RPMI7951 (cell line): ENCODE results near the gene EPHB4. TPM values are rescaled to one million over a fixed set of nuclear protein-coding genes. Genes with fewer than 3 reads are reported as not detected.

Experiments used
- DNase-seq: peaks from one replicate; pipeline ENCODE4 v3.0.0-alpha.2; 2012; ENCODE audit warnings: low read depth
- total RNA-seq: library from RNA; depleted of rRNA; stranded (reverse); fragments of >200 nt; shearing (Covaris generic); gene quantifications from 2 replicates; pipeline ENCODE4 v1.2.3, GENCODE V29; 2014

EPHB4 gene
- total RNA-seq, 1 experiment from 2014 or later: 24.6 TPM

DNA sequence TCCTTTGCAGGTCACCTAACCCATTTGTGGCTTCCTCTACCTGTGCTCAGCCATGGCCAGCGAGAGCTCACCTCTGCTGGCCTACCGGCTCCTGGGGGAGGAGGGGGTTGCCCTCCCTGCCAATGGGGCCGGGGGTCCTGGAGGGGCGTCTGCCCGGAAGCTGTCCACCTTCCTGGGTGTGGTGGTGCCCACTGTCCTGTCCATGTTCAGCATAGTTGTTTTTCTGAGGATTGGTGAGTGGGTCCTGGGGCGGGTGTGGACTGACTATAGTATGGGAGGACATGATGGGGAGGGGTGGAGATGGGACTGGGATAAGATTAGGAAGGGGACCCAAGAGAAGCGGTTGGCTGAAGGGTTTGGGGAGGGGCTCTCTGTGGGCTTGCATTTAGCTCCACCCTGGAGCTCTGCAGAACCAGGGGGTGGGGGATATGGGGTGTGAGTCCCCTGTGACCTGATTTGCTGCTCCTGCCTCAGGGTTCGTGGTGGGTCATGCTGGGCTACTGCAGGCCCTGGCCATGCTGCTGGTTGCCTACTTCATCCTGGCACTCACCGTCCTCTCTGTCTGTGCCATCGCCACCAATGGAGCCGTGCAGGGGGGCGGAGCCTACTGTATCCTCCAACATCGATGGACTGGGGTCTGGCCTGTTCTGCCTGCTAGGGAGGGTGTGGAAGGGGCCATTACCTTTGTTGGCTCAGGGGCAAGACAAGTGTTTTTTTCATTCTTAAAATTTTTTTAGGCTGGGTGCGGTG lies 27.0 kb upstream of the EPHB4 start:
- DNase-seq: no peak

DNA sequence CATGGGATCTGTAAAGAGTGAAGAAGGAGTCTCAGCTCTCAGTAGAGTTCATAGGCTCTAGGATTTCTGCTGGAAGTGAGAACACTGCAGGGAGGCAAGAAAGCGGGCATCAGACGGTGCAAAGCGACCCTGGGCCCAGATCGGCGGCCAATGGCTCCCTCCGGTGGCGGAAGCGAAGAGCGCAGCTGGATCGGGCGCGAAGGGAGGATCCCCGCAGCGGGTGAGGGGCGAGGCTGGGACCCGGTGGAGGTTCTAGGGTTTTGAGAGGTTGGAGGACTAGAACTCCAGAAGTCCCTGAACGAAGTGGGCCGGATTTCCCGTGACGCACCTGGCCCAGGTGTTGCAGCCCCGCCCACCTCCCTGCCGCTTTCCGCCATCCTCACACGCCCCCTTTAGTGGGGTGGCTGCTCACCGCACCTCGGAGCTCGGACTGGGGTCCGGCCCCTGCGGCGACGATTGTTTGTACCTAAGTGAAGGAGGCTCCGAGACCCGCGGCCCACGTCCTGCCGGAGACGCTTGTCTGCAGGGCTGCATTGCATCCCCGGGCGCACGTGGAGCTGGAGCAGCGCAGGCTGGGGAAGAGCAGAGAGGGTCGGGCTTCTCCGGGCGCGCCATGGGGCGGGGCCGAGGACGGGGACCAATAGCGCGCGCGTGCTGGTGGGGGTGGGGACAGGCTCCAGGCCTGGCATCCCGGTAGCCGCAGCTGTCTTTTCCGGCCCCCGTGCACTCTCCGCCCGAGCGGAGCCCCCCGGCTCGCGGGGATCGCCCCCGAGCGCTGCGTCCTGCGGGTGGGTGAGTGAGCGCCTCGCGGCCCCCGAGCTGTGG lies 24.9 kb upstream of the EPHB4 start, which contains the start of gene SLC12A9:
TSS of gene SLC12A9 (plus strand) at position 666 of the 825 bp plus-strand sequence. CDS start 1,485 bp downstream, outside the sequence.
- peak; percentile 90 for DNase-seq

DNA sequence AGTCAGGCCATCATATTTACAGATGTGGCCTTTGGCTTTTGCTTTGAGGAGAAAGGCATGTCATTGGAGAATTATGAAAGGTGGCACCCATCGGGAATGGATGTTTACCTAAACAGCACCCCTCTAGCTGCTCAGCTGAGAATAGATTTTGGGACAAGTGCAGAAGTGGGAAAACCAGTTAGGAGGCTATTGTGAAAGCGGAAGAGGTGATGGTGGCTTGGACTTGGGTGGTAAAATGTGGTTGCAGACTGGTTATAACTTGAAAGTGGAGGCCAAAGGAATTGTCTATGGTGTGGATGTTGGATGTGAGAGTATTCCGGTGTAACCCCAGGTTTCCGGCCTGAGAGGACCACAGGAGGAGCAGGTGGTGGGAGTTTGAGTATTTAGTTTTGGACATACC lies 20.0 kb upstream of the EPHB4 start:
- no peak for DNase-seq

DNA sequence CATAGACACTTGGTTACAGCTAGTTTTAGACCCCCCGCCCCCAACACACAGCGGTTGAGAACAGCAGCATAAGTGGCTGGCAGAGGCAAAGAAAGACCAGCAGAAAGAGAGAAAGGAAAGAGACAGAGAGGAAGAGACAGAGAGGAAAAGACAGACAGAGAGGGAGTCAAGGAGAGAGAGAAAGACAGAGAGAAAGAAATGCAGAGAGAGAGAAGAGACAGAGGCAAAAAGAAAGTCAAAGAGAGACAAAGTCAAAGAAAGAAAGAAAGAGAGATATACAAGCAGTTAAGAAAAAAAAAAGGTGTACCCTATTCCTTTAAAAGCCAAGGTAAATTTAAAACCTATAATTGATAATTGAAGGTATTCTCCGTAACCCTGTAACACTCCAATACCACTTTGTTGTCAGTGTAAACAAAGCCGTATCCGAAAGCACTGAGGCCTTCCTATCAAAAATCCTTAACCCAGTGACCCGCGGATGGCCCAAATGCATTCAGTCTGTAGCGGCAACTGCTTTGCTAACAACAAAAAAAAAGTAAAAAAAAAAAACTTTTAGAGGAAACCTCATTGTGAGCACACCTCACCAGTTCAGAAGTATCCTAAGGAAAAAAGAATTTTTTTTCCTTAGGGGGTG lies 13.3 kb upstream of the EPHB4 start:
- no peak for DNase-seq

DNA sequence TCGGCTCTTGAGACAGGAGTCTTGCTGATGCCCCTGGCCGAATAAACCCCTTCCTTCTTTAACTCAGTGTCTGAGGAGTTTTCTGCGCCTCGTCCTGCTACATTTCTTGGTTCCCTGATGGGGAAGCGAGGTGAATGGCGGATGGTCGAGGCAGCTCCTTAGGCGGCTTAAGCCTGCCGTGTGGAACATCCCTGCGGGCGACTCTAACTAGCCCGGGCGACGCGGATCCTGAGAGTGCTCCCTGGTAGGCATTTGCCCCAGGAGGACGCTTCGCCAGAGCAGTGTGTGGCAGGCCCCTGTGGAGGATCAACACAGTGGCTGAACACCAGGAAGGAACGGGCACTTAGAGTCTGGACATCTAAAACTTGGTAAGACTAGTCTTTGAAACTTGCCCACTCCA lies 12.0 kb upstream of the EPHB4 start:
- no peak for DNase-seq

DNA sequence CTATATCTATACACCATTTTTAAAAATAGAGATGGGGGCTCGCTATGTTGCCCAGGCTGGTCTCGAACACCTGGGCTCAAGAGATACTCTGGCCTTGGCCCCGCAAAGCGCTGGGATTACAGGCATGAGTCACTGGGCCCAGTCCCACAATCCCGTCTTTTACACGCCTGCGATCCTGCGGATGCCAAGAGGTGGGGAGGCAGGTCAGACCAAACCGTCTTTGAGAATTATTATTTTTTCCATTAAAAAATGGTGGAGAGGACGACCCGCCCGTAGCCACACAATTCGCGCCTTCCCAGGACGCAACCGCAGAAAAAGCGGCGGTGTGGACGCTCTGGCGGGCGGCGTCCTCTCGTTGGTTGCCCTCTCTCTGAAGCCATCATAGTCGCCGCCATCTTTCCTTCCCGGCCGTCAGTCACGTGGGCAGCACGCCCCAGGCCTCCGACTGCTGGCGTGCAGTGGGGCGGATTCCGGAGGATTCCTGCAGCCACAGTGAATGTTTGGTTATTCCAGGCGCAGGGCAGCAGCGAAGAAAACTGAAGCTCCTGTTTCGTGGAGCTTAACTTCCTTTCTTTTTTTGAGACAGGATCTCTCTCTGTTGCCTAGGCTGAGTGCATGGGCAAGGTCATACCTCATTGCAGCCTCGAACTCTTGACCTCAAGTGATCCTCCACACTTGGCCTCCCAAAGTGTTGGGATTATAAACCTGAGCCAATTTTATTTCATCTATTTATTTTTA lies 9.9 kb upstream of the EPHB4 start:
- DNase-seq: peak; percentile 92

DNA sequence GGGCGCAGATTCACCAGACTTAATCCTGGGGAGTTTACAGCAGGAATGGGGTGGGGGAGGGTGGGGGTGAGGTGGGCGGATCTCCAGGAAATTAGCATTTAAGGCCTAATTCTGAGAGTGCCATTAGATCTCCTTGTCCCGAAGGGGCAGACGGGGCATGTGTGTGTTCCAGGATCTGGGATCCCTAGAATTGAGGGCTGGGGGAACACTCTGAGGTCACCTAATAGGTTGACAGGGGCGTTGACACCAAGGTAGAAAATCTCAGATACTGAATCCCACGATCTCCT lies 9.4 kb upstream of the EPHB4 start:
- no peak for DNase-seq

DNA sequence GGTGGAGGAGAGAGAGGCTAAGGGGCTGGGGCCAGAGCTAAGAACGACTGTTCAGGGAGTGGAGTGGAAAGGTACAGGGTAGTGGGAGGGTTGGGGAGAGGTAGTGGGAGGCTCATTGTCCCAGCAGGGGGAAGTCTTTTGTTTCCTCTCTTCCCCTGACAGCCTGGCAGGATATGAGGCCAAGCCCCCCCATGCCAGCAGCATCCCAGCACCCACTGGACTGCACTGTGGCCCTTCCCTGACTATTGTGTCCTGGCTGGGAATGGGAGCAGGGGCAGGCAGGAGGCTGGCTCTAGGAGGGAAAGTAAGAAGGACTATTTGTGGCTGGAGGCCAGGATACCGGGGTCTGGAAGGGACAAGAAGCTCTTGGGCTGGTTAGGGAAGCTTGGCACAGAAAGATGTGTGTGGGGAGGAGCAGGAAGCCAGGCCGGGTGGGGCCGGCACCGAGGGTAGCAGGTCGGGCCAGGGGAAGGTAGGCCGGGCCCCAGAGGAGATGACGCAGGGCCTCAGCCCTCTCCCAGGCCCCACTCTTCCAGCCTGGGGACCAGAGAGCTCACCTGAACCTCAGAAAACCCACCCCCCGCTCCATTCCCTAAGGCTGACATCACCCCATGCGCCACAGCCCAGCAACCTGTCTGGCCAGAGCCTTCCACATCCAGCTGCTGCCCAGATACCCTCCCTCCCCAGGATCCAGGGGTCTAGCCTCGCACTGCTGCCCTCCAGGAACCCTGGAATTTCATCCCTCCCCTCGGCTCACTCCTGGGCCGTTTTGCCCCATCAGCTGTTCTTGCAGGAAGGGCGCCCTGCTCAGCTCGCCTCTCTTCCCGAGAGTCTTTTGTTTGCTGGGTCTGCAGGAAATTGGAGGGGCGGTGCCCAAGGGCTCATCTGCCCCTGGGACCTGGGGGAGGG lies 8.8 kb upstream of the EPHB4 start:
- no peak for DNase-seq

DNA sequence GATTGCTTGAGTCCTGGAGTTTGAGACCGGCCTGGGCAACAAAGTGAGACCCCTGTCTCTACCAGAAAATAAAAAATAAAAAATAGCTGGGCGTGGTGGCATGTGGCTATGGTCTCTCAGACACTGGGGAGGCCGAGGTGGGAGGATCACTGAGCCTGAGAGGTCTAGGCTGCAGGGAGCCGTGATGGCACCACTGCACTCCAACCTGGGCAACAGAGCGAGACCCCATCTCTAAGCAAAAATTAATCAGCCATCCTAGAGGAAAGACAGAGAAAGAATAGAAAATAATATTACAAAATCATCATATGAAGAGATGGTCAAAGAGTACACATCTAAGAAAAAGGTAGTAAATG lies 4.9 kb upstream of the EPHB4 start:
- DNase-seq: no peak

DNA sequence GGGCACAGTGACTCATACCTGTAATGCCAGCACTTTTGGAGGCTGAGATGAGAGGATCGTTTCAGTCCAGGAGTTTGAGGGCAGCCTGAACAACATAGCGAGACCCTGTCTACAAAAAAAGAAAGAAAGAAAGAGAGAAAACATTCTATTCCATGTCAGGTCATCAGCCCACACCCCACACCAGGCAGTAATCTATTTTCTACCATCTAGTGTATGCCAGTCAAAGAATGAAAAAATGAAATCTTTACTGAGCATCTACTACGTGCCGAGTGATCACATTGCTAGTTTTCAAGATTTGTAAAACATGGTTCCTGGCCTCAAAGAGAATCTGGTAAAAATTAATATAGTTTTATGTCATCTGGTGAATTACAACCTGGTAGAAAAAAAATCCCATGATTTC lies 3.1 kb upstream of the EPHB4 start:
- no peak for DNase-seq

DNA sequence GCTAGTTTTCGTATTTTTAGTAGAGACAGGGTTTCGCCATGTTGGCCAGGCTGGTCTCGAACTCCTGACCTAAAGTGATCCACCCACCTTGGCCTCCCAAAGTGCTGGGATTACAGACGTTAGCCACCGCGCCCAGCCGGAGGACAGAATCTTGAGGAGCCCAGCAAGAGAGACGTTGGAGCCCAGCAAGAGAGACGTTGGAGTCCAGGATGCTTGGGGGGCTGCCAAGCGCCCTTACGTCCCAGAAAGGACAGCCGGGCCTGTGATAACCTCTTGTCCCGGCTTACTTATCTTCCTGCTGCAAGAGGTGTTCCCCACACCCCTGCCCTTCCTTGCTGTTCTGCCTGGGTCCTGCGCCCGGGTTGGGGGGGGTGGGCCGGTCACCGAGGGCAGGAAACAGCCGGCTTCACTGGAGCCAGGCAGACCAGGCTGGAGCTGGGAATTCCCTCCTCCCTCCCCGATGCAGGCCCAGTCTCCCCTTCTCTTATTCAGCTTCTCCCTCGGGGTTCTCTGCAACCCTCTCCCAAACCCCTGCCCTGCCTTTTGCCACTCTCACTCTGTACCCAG lies 1.9 kb upstream of the EPHB4 start:
- DNase-seq: no peak

DNA sequence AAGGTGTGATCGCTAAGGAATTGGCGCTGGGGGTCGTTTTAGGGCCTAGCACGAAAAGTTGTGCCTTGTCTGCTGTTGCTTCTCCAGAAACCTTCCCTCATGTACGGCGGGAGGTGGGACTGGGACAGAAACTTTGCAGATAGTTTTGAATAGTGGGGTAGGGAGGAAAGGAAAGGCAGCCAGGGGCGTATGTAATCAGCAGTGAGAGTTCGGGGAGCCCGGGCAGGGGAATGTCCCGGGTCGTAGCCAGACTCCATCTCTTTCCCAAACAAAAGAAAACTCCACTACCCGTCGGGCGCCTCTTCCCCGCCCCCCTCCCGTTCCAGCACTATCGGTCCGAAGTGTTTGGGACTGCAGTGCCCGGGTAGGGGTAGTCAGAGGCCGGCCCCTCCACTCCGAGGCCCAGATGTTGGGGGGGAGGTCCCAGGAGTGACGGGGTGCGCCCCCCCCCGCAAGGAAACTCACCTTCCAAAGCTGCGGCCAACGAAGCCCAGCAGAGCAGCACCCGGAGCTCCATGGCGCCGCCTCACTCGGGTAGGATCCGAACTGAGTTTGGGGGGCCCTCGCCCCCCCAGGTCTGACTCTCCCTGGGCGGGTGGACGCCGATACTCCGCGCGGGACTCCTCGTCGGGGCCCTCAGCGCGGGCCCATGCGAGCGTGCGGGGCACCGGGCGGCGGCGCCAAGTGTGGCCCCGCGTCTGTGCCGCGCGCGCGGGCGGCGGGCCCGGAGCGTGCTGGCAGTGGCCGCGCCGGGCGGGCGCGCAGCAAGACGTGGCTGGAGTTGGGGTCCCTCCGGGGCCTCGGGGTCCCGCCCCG lies 601 bp downstream of the EPHB4 start:
- DNase-seq: no peak

DNA sequence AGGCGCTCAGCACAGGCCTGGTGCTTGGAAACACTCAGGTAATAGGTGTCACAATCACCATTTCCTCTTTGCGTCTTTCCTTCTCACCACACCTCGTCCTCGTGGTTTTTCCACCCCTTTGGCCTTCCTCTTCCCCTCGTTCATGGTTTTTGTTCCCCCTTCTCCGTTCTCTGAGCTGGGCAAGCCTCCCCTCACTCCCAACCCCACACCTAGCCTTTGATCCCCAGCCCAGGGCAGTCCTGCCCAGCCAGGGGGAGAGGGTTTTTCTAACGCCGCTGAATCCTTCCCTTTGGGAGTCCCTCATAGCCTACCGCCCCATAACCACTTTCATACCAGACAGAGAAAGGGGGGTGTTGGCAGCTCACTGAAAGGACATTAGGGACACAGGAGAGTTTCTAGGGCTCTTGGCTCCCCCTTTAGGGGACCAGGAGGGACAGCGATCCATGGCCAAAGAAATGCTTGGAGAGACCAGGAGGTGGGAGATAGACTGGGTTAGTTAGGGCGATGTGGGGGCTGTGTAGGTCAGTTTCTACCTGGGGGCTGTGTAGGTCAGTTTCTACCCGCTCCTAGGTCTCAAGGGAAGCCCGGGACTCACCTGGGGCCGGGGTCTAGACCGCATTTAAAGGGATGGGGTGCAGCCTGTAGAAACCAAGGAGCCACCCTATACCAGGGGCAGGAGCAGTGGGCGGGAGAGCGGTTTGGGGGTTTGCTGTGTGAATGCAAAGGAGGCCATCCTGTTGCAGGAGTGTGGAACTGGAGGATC lies 1.4 kb downstream of the EPHB4 start:
- DNase-seq: peak; percentile 65

DNA sequence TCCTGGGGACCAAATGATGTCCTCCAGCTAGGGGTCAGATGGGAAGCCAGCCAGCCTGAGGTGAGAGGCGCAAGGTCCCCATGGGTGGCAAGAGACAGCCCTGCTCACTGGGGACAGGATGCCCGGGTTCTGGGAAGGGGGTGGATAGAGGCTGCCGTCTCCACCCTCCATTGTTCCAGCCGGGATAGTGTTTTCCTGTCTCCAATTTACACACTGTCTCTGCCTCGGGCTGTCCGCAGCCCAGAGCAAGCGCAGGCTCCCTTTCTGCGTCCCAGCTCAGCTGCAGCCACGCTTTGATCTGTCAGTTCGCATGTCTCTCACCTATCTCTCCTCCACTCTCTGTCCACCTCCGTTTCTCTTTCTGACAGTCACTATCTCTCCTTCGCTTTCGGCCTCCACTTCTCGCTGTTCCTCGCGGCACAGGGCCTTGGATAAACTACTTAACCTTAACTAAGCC lies 2.1 kb downstream of the EPHB4 start:
- no peak for DNase-seq

DNA sequence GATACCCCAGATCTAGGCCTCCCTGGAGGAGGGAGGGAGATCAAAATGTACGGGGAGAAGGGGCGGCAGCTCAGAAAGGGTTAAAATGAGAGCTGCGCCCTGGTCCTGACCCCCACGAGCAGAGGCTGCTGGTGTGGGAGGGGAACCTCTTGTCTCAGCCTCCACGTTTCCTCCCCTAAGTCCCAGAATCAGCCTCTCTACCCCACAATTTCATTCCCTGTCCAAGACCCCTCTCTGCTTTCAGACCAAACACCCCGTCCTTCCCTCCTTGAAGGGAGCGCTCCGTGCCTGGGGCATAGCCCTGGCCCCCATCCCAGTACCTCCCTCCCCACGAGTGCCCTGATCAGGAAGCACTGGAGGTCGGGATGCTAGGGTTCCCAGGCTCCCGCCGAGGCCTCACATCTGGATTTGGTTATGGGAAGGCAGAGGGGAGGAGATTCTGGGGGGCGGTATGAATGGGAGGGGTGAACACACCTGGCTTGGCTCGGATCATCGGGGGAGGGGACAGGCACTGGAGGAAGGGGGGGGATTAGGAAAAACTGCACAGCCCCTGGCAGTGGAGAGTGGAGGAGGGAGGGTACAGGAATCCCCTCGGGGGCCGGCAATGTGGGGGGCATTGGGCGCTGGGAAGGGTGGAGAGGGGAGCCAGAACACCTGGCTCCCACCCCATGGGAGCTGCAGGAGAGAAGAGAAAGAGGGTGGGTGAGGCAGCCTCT lies 2.7 kb downstream of the EPHB4 start:
- DNase-seq: no peak

DNA sequence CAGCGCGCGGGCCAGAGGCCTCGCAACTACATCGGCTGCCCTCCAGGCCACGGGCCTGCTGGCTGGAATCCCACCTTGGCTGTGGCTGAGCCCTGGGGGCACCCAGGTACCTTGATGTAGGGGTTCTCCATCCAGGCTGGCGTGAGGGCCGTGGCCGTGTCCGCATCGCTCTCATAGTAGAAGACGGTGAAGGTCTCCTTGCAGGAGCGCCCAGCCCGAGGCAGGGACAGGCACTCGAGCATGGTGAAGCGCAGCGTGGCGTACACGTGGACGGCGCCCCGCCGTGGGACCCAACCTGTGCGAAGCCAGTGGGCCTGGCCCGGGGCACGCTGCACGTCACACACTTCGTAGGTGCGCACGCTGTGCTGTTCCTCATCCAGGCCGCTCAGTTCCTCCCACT lies 3.8 kb downstream of the EPHB4 start:
- no peak for DNase-seq

DNA sequence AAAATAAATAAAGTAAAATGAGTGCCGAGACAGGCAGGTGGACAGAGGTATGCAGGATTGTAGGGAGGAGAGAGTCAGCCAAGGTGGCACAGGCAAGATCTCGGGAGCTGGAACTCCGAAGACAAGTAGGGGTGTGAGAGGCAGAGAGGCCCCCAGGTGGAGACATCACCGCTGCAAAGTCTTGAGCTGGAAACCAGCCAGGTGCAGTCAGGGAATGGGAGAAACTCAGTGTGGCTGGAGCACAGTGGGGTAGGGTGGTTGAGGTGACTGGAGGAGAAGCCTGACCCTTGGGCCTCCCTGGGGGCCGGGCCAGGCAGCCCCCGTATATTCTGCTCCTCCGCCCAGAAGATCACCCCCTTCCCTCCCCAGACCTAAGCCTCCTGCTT lies 4.2 kb downstream of the EPHB4 start:
- no peak for DNase-seq
